T-helper 9 cell (primary cell): ENCODE results near the gene TCAP.
"Not testable (repeated sequence)": the region's sequence is repeated elsewhere in the genome, so short reads cannot be mapped to it uniquely, and the experiment has no call there.

Experiments
- DNase-seq: peaks from one replicate; pipeline ENCODE4 v3.0.0-alpha.2; 2020

The TCAP gene

GRCh38 chr17:39684369-39685192 is 19.4 kb downstream of the TCAP start:
- DNase-seq, result no peak

- no peak for DNase-seq
These were observed 22.0 kb downstream of the TCAP start for GRCh38 chr17:39687101-39687545.

GRCh38 chr17:39687546-39688474 is 22.7 kb downstream of the TCAP start, which contains the start of gene PGAP3:
PGAP3 (minus strand) TSS chr17:39688057; CDS start chr17:39688014, 43 bp downstream.
- DNase-seq, result peak; percentile 71

- no peak for DNase-seq
These were observed 23.3 kb downstream of the TCAP start for GRCh38 chr17:39688475-39688835.

- no peak for DNase-seq
These were observed 23.8 kb downstream of the TCAP start for GRCh38 chr17:39688945-39689344.

- DNase-seq, result no peak
These were observed 29.4 kb downstream of the TCAP start for GRCh38 chr17:39694593-39694992.

- DNase-seq, result no peak
These were observed 29.9 kb downstream of the TCAP start for GRCh38 chr17:39695089-39695474.

GRCh38 chr17:39696731-39697130 is 31.6 kb downstream of the TCAP start:
- DNase-seq, result no peak

GRCh38 chr17:39697961-39698360 is 32.8 kb downstream of the TCAP start:
- DNase-seq, result no peak

- DNase-seq, result not testable (repeated sequence)
These were observed 34.1 kb downstream of the TCAP start for GRCh38 chr17:39699157-39699817.

- DNase-seq, result no peak
These were observed 34.6 kb downstream of the TCAP start, which contains the start of gene ERBB2 for GRCh38 chr17:39699818-39700147. ERBB2 (plus strand) TSS chr17:39700064; CDS start chr17:39700239, 175 bp downstream.

- DNase-seq, result no peak
These were observed 35.2 kb downstream of the TCAP start for GRCh38 chr17:39700148-39700987.

- no peak for DNase-seq
These were observed 36.0 kb downstream of the TCAP start for GRCh38 chr17:39701012-39701783.

- DNase-seq, result no peak
These were observed 36.8 kb downstream of the TCAP start for GRCh38 chr17:39701784-39702422.

GRCh38 chr17:39702901-39703893 is 38.0 kb downstream of the TCAP start:
- no peak for DNase-seq

GRCh38 chr17:39703913-39704312 is 38.8 kb downstream of the TCAP start:
- no peak for DNase-seq

GRCh38 chr17:39704821-39705551 is 39.8 kb downstream of the TCAP start:
- no peak for DNase-seq

- no peak for DNase-seq
These were observed 40.7 kb downstream of the TCAP start for GRCh38 chr17:39705786-39706348.
